ENCODE measurements around the gene ISLR.

- TF ChIP-seq CTCF (IDR thresholded peaks at IDR 0.05; ENCODE audit: low read length) (no peak), EZH2 (IDR thresholded peaks at IDR 0.05; ENCODE audit: borderline replicate concordance, low read length) (no peak)
Measured at GRCh38 chr15:74137537-74137894, 36.0 kb upstream of the ISLR start.
